PFSK-1 (cell line): ENCODE data around the gene FAM131B.

Experiments
- FOXP2 ChIP-seq: optimal IDR thresholded peaks from 2 replicates; pipeline ENCODE3; 2011; ENCODE audit warnings: borderline replicate concordance, control low read depth, inconsistent platforms; ENCODE audit not compliant: insufficient read depth; ENCODE audit errors: extremely low read length, extremely low read depth
- POLR2AphosphoS5 ChIP-seq: IDR thresholded peaks from 2 replicates; pipeline ENCODE4 v1.6.1; 2012; ENCODE audit warnings: low read depth, mild to moderate bottlenecking, control low read depth, low read length, moderate library complexity
- REST ChIP-seq, 2 experiments: IDR thresholded peaks; 2 replicates each; pipeline versions ENCODE4 v1.6.1 to v1.8.0; 2011 to 2012; ENCODE audit warnings: low read depth in 2 of 2, low read length in 2 of 2, control low read depth in 1 of 2, inconsistent platforms in 1 of 2, mild to moderate bottlenecking in 1 of 2, moderate library complexity in 1 of 2; ENCODE audit not compliant: insufficient read depth in 1 of 2
- SIN3A ChIP-seq: IDR thresholded peaks from 2 replicates; pipeline ENCODE4 v1.6.1; 2012; ENCODE audit warnings: mild to moderate bottlenecking, low read length, moderate library complexity, borderline replicate concordance; ENCODE audit not compliant: insufficient read depth
- TAF1 ChIP-seq: IDR thresholded peaks from 2 replicates; pipeline ENCODE4 v1.6.1; 2012; ENCODE audit warnings: low read length, control low read depth, borderline replicate concordance; ENCODE audit not compliant: insufficient read depth

The FAM131B gene

DNA sequence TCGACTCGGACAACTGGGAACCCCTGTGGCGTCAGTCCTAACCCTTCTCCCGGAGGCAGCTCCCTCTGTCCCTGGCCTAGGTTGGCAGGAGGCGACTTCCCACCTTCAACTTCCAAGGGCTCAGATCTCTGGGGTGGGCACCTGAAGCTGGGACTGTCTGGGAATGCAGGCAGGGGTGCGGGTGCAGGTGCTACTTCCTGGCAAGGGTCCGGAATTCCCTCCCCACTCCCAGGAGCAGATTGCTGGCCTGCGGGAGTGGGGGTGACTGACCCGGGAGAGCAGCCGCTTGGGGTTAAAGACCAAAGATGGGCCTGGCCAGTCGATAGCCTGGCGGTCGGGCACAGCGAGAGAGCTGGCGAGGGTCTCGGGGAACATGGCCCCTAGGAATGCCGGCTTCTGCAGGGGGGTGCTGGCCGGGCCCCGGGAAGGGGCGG, 45.8 kb upstream of the FAM131B start:
- TF ChIP-seq FOXP2 (no peak), REST (IDR thresholded peaks at IDR 0.05; ENCODE audit: insufficient read depth in 1 of 2, low read depth in 2 of 2, low read length in 2 of 2) (no peak), TAF1 (no peak), POLR2AphosphoS5 (no peak), SIN3A (no peak)

DNA sequence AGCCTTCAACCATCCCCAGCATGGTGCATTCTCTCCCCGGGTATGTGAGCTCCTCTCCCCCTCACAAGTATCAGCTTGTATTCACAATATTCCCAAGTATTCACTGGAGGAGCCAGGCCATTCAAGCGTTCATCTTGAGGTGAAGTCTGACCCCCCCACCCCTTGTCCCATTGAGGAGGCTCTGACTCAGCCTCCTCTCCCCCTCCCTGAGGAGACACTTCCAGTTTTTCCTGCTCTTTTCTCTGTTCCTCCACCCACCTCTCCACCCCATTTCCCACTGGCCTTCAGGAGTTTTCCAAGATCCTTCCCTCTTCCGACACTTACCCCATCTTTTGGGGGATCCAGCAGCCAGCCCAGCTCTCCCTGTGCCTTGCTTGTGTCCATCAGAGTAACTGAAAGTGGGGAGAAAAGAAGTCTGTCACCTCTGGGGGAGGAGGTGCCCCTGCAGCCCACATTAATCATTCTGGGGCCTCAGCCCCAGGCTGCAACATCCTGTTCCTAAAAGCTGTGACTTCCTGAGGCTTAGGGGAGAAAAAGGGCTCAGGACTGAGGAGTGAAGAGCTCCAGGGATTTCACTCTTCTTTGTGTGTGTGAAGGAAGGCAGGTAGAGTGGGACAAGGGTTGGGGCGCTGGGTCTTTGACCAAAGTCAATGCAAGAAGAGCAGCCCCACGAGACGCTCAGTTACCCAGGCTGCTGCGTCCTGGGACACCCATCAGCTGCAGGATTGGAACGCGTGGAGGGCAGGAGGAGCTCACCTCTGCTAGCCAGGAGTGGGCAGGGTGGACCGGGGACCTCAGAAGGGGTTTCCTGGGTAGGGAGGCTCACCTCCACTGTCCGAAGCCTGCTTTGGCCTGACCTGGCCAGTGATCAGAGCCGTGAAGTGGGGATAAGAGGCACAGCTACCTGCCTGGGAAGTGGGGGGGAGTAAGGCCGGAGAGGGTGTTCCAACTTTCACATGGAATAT, 45.1 kb upstream of the FAM131B start:
- TF ChIP-seq TAF1 (no peak), POLR2AphosphoS5 (no peak)

- TF ChIP-seq SIN3A (no peak), TAF1 (no peak), REST (IDR thresholded peaks at IDR 0.05; ENCODE audit: insufficient read depth in 1 of 2, low read depth in 2 of 2, low read length in 2 of 2) (no peak), FOXP2 (no peak), POLR2AphosphoS5 (no peak)
Measured at GRCh38 chr7:143406002-143406357, 43.5 kb upstream of the FAM131B start.

DNA sequence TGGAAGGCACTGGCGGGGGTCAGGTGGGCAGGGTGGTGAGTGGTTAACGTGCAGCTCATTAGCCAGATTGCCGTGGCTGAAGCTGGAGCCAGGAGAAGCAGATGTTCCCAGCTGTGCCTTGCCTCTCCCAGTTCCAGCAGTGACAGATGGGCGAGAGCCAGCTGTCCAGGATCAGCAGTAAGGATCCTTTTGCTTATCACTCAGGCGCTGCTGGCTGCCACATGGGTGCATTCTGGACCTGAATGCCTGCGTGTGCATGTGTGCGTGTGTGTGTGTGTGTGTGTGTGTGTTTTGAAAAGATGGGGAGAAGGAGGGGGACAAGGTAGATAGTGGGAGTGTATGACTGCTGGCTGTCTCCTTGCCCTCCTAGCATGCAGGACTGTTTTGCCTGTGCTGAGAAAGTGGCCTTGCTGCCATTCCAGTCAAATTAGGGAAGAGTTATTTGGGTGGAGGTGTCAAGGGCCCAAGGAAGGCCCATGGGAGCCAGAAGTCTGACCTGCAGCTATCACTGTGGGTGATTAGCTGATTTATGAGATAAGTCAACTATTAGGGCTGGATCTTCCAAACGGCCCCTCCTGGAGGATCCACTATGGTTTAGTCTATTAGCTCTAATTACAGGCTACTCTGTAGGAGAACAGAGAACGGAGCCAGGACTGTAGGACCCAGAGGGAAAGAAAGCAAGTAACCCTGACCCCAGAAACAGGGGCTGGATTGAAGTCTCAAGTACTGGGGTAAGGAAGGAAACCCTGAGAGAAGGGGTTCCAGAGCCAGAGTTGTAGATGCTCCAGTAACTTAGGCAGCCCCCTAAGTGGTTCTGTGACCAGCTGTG, 42.9 kb upstream of the FAM131B start:
- TF ChIP-seq FOXP2: no peak
- no peak for TF ChIP-seq POLR2AphosphoS5
- no peak for TF ChIP-seq SIN3A
- no peak for TF ChIP-seq REST (IDR thresholded peaks at IDR 0.05; ENCODE audit: insufficient read depth in 1 of 2, low read depth in 2 of 2, low read length in 2 of 2)
- no peak for TF ChIP-seq TAF1

DNA sequence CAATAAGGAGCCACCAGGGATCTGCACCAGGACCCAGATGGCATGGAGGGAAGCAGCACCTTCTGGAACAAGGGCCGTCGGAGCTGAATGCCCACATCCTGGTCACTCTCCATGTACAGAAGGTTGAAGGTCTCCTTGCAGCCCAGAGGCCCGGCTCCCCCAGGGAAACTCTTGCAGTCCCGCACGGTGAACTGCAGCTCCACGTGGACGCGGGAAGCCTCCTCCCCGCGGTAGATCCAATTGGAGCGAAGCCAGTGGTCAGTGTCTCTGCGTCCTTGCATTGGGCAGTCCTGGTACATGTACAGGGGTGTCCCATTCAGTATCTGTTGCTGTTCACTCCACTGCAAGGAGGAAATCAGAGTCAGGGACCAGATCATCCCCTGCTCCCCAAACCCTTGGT, 38.8 kb upstream of the FAM131B start:
- TF ChIP-seq POLR2AphosphoS5 (no peak), FOXP2 (no peak)

DNA sequence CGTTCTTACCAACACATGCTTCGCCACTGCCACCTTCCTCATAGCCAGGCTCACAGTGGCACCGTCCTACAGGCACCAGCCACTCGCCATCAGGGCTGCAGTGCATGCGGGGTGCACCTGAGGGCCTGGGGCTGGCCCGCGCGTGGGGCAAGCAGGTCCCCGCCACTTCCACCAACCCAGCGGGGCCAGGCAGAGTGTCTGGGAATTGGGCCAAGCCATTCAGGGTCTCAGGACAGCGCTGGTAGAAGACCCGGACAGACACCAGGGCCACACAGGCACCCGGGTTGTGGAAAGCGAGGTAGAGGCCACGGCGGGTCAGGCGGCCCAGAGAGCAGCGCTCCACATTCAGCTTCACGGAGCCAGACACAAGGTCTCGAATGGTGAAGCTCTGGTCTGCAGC, 37.1 kb upstream of the FAM131B start:
- no peak for TF ChIP-seq FOXP2
- TF ChIP-seq SIN3A: no peak
- no peak for TF ChIP-seq TAF1
- TF ChIP-seq POLR2AphosphoS5: no peak
- no peak for TF ChIP-seq REST (IDR thresholded peaks at IDR 0.05; ENCODE audit: insufficient read depth in 1 of 2, low read depth in 2 of 2, low read length in 2 of 2)
